NCI-H1417 (cell line): Measurements from ENCODE around the gene PFN4.

Source experiments
- DNase-seq, 3 experiments: peaks; one replicate each; lab custom pipeline; 2025; lab: John Stamatoyannopoulos, UW

The PFN4 gene

GRCh38 chr2:24077879-24078278 is 45.3 kb downstream of the PFN4 start:
- no peak for DNase-seq

DNA sequence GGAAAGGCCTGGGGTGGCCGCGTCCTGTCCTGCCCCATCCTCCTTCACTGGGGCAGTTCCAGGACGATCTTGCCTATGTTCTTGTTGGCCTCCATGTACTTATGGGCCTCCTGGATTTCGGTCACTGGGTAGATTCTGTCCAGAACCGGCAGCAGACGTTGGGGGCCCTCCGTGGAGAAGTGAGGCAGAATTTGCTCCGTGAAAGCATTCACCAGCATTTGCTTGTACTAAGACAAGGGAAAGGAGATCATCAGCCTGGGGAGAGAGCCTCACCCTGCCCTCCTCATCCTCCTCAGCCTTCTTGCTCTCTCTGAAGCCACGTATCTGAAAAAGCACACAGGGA is 45.6 kb downstream of the PFN4 start:
- DNase-seq, result peak in 2 of 3 experiments; percentile 50 to 62

GRCh38 chr2:24076849-24077534 is 46.1 kb downstream of the PFN4 start:
- DNase-seq, result peak in 1 of 3 experiments; percentile 72

DNA sequence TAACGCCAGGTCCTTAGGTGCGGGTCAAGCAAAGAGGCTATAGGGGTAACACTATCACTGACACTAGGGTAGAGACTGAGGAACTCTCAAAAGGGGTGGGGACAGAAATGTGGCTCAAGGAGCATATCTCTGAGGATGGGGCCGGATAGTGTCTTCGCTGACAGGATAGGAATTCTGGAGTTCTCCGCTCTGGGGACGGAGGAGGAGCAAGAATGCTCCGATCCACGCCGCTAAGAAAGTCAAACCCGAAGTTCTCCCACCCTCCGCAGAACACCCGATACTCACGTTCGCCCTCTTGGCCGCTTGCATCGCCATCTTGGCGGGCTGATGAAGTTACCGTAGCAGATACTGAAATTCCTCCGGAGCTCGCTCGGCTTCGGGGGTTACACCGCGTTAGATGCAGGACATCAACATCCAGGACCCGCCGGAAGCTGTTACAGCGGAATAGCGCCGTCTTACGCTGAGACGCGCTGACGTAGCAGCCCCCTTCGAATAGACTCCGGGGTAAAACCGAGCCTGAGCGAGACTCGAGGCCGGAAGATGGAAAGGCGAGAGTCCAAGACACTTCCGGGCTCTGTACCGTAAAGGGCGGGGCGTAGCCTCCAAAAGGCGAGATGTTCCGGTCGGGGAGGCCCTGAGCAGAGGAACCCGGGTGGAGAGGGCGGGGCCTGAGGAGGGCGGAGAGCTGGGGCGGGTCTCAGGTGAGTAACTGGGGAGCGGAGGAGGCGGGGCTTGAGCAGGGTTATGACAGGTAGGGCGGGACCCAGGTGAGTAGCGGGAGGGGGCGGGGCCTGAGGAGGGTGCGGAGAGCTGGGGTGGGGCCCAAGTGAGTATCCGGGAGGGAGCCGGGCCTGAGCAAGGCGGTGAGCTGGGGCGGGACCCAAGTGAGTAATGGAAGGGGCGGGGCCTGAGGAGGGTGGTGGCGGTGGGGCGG is 47.0 kb downstream of the PFN4 start, which contains the start of gene SF3B6:
Gene SF3B6, minus strand, starts transcription at position 412 of the 934 bp plus-strand sequence. Its CDS starts 97 bp downstream, at position 315.
- peak; percentile 100 for DNase-seq

GRCh38 chr2:24075259-24075658 is 47.9 kb downstream of the PFN4 start:
- DNase-seq, result no peak

- no peak for DNase-seq
Measured at GRCh38 chr2:24073816-24074215, 49.3 kb downstream of the PFN4 start.

DNA sequence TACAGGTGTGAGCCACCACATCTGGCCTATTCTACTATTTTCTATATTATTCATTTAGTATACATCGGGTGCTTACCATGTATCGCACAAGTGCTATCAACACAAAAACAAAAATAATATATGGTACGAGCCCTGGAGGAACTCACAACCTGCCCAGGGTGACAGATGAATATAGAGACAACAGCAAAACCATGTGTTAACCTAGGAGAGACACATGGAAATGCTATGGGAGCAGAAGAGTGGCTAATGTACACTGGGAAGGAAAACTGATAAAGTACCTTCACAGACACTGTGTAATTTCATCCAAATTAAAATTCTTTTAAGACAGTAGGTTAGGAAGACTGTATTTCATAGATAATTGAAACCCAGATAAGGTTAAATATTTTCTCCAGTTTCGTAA is 50.9 kb downstream of the PFN4 start:
- DNase-seq, result no peak

GRCh38 chr2:24065341-24065740 is 57.8 kb downstream of the PFN4 start:
- DNase-seq, result no peak
